GM12875 (cell line): Measurements from ENCODE around the gene USP17L18.
"Not testable (repeated sequence)": the region's sequence is repeated elsewhere in the genome, so short reads cannot be mapped to it uniquely, and the experiment has no call there.

ENCODE experiments used
- H3K4me3 ChIP-seq: one replicate; pipeline ENCODE4 v1.5.1; 2011; ENCODE audit warnings: low read depth, low read length, control low read depth

The USP17L18 gene, protein sequence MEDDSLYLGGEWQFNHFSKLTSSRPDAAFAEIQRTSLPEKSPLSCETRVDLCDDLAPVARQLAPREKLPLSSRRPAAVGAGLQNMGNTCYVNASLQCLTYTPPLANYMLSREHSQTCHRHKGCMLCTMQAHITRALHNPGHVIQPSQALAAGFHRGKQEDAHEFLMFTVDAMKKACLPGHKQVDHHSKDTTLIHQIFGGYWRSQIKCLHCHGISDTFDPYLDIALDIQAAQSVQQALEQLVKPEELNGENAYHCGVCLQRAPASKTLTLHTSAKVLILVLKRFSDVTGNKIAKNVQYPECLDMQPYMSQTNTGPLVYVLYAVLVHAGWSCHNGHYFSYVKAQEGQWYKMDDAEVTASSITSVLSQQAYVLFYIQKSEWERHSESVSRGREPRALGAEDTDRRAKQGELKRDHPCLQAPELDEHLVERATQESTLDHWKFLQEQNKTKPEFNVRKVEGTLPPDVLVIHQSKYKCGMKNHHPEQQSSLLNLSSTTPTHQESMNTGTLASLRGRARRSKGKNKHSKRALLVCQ

GRCh38 chr4:9247953-9248680 lies at the start of gene USP17L18:
USP17L18 (plus strand) TSS chr4:9248630; CDS start chr4:9248630, 0 bp downstream.
- not testable (repeated sequence) for H3K4me3 ChIP-seq

DNA sequence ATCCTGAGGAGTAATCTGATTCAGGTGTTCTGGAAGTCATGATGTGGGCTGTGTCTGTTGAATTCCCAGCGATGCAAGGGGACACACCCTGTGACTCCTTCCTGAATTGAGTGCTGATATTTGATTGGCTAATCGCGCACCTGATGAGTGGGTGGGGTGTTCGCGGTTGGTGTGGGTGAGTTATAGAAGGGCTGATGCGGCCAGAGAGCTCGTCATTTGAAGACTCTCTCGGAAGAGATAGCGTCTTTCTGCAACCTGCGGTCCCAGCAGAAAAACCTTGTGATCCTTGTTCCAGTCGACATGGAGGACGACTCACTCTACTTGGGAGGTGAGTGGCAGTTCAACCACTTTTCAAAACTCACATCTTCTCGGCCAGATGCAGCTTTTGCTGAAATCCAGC lies 38.1 kb upstream of the USP17L18 start, which contains the start of gene USP17L10:
TSS of gene USP17L10 (plus strand) at position 301 of the 400 bp plus-strand sequence. CDS start at position 301, 0 bp downstream.
- not testable (repeated sequence) for H3K4me3 ChIP-seq

DNA sequence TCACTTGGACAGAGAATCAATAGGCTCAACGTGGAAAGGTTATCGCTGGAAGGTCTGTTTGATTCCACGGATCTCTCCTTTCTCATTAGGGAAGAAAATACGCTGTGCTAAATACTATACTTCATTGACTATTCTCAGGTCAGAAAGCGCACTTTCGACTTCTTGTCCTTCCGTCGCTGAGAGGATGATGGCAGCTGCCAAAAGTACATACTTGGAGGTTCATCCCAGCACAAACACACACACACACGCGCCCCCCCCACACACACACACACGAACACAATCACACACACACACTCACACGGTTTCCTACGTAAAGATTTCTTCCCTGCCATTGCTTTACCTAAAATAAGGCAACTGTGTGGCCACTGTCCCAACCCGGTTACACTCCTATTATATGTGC lies 33.7 kb upstream of the USP17L18 start:
- not testable (repeated sequence) for H3K4me3 ChIP-seq

DNA sequence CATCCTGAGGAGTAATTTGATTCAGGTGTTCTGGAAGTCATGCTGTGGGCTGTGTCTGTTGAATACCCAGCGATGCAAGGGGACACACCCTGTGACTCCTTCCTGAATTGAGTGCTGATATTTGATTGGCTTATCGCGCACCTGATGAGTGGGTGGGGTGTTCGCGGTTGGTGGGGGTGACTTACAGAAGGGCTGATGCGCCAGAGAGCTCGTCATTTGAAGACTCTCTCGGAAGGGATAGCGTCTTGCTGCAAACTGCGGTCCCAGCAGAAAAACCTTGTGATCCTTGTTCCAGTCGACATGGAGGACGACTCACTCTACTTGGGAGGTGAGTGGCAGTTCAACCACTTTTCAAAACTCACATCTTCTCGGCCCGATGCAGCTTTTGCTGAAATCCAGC lies 33.3 kb upstream of the USP17L18 start, which contains the start of gene USP17L11:
TSS of gene USP17L11 (plus strand) at position 301 of the 400 bp plus-strand sequence. CDS start at position 301, 0 bp downstream.
- not testable (repeated sequence) for H3K4me3 ChIP-seq

DNA sequence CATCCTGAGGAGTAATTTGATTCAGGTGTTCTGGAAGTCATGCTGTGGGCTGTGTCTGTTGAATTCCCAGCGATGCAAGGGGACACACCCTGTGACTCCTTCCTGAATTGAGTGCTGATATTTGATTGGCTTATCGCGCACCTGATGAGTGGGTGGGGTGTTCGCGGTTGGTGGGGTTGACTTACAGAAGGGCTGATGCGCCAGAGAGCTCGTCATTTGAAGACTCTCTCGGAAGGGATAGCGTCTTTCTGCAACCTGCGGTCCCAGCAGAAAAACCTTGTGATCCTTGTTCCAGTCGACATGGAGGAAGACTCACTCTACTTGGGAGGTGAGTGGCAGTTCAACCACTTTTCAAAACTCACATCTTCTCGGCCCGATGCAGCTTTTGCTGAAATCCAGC lies 28.6 kb upstream of the USP17L18 start, which contains the start of gene USP17L12:
TSS of gene USP17L12 (plus strand) at position 301 of the 400 bp plus-strand sequence. CDS start at position 301, 0 bp downstream.
- not testable (repeated sequence) for H3K4me3 ChIP-seq

- not testable (repeated sequence) for H3K4me3 ChIP-seq
These were observed 23.8 kb upstream of the USP17L18 start, which contains the start of gene USP17L13 for GRCh38 chr4:9224596-9224995. USP17L13 (plus strand) TSS chr4:9224896; CDS start chr4:9224896, 0 bp downstream.

DNA sequence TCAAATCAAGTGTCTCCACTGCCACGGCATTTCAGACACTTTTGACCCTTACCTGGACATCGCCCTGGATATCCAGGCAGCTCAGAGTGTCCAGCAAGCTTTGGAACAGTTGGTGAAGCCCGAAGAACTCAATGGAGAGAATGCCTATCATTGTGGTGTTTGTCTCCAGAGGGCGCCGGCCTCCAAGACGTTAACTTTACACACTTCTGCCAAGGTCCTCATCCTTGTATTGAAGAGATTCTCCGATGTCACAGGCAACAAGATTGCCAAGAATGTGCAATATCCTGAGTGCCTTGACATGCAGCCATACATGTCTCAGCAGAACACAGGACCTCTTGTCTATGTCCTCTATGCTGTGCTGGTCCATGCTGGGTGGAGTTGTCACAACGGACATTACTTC lies 18.2 kb upstream of the USP17L18 start:
- not testable (repeated sequence) for H3K4me3 ChIP-seq

DNA sequence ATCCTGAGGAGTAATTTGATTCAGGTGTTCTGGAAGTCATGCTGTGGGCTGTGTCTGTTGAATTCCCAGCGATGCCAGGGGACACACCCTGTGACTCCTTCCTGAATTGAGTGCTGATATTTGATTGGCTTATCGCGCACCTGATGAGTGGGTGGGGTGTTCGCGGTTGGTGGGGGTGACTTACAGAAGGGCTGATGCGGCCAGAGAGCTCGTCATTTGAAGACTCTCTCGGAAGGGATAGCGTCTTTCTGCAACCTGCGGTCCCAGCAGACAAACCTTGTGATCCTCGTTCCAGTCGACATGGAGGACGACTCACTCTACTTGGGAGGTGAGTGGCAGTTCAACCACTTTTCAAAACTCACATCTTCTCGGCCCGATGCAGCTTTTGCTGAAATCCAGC lies 14.3 kb upstream of the USP17L18 start, which contains the start of gene USP17L15:
TSS of gene USP17L15 (plus strand) at position 301 of the 400 bp plus-strand sequence. CDS start at position 301, 0 bp downstream.
- not testable (repeated sequence) for H3K4me3 ChIP-seq

DNA sequence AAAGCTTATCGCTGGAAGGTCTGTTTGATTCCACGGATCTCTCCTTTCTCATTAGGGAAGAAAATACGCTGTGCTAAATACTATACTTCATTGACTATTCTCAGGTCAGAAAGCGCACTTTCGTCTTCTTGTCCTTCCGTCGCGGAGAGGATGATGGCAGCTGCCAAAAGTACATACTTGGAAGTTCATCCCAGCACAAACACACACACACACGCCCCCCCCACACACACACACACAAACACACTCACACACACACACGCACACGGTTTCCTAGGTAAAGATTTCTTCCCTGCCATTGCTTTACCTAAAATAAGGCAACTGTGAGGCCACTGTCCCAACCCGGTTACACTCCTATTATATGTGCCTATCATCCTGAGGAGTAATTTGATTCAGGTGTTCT lies 10.0 kb upstream of the USP17L18 start:
- not testable (repeated sequence) for H3K4me3 ChIP-seq

DNA sequence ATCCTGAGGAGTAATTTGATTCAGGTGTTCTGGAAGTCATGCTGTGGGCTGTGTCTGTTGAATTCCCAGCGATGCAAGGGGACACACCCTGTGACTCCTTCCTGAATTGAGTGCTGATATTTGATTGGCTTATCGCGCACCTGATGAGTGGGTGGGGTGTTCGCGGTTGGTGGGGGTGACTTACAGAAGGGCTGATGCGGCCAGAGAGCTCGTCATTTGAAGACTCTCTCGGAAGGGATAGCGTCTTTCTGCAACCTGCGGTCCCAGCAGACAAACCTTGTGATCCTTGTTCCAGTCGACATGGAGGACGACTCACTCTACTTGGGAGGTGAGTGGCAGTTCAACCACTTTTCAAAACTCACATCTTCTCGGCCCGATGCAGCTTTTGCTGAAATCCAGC lies 4.9 kb upstream of the USP17L18 start, which contains the start of gene USP17L17:
TSS of gene USP17L17 (plus strand) at position 301 of the 400 bp plus-strand sequence. CDS start at position 301, 0 bp downstream.
- H3K4me3 ChIP-seq = not testable (repeated sequence)

- H3K4me3 ChIP-seq = not testable (repeated sequence)
These were observed 4.6 kb downstream of the USP17L18 start, which contains the start of gene USP17L19 for GRCh38 chr4:9253078-9253477. USP17L19 (plus strand) TSS chr4:9253378; CDS start chr4:9253378, 0 bp downstream.

- not testable (repeated sequence) for H3K4me3 ChIP-seq
These were observed 9.4 kb downstream of the USP17L18 start, which contains the start of gene USP17L20 for GRCh38 chr4:9257824-9258223. USP17L20 (plus strand) TSS chr4:9258124; CDS start chr4:9258124, 0 bp downstream.

DNA sequence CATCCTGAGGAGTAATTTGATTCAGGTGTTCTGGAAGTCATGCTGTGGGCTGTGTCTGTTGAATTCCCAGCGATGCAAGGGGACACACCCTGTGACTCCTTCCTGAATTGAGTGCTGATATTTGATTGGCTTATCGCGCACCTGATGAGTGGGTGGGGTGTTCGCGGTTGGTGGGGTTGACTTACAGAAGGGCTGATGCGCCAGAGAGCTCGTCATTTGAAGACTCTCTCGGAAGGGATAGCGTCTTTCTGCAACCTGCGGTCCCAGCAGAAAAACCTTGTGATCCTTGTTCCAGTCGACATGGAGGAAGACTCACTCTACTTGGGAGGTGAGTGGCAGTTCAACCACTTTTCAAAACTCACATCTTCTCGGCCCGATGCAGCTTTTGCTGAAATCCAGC lies 14.1 kb downstream of the USP17L18 start, which contains the start of gene USP17L21:
TSS of gene USP17L21 (plus strand) at position 301 of the 400 bp plus-strand sequence. CDS start at position 301, 0 bp downstream.
- H3K4me3 ChIP-seq = not testable (repeated sequence)

GRCh38 chr4:9267319-9267718 lies 18.9 kb downstream of the USP17L18 start, which contains the start of gene USP17L22:
USP17L22 (plus strand) TSS chr4:9267619; CDS start chr4:9267619, 0 bp downstream.
- not testable (repeated sequence) for H3K4me3 ChIP-seq

- not testable (repeated sequence) for H3K4me3 ChIP-seq
These were observed 23.3 kb downstream of the USP17L18 start for GRCh38 chr4:9271719-9272118.
